NT2/D1 (cell line): ENCODE data around the gene EEF1G.
"Not testable (repeated sequence)": the region's sequence is repeated elsewhere in the genome, so short reads cannot be mapped to it uniquely, and the experiment has no call there.

ENCODE experiments used
- YY1 ChIP-seq: IDR thresholded peaks from 2 replicates; pipeline ENCODE4 v1.6.1; 2011; ENCODE audit not compliant: insufficient read length, insufficient read depth
- ZNF274 ChIP-seq: IDR thresholded peaks from 2 replicates; pipeline ENCODE4 v1.6.1; 2011; ENCODE audit warnings: mild to moderate bottlenecking, low read depth, low read length

DNA sequence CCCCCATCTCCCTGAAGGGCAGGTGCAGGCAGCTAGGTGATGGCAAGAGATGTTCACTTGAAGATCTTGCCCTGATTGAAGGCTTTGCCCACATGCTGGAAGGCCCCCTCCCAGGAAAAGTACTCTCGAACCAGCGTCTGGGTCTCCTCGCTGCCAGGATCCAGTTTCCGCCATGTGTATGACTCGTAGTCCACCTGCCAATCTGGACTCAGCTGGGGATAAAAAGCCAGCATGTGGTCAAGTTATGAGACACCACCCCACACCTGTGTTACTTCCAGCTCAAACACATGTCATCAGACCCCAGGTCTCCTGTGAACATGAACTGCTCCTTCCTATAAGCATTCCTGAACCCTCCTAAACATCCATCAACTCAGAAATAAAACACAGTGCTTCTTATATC is 14.1 kb downstream of the EEF1G start:
- not testable (repeated sequence) for TF ChIP-seq YY1, ZNF274
